ENCODE data around the gene MGAT3.

Gene MGAT3

DNA sequence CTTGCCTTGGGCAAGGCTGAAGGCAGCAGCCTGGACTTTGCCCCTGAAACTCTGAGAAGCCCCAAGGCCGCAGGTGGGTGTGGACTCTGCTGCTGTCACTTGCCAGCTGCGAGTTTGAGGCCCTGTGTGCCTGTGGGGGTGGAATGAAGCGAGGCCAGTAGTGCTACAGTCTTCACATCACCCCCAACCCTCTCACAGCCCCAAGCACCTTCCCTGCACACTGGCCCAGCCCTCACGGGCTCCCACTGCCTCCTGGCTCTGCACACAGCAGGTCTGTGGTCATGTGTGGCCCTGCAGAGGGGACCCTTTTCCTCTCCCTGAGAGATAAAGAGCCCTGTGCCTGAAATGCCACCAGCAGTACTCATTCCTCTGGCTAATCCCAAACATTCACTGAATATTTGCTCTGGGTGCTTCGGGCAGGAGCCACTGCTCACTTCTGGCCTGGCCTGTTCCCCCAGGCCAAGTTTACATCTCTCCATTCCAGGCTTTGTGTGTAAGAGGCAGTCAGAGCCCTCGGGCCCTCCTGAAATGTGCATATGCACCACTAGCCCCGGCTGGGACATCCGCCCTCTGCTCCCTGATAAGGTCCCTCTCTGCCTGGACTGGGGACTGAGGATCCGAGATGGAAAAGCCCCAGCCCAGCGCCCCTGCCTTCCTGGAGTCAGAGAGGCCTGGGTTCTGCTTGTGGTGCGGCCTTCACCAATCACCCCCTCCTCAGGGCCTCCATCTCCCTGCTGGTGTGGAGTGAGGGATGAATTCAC, 17.7 kb downstream of the MGAT3 start:
- DNase-seq: no peak
- POLR2A ChIA-PET: no interaction called here
- Histone ChIP-seq H3K4me3 (ENCODE audit: control insufficient read depth in 1 of 7, extremely low read depth in 1 of 7, insufficient read depth in 4 of 7, low read depth in 2 of 7, low read length in 6 of 7) (no peak overlapping the region), H3K27ac (ENCODE audit: insufficient read depth in 1 of 2, low read depth in 1 of 2, low read length in 2 of 2, poor library complexity in 1 of 2, severe bottlenecking in 2 of 2) (no peak overlapping the region), H3K4me1 (ENCODE audit: control extremely low read depth in 1 of 4, control insufficient read depth in 4 of 4, insufficient read depth in 4 of 4, low read length in 3 of 4) (peaks cover 1 to 58% (median 35%) of the 10 kb centered on the region in 4 experiments), H3K27me3 (replicated peaks in 2 of 5; ENCODE audit: control insufficient read depth in 4 of 5, insufficient read depth in 5 of 5, low read length in 4 of 5) (no peaks in the 10 kb centered on the region), H3K9me3 (ENCODE audit: control extremely low read depth in 1 of 5, control insufficient read depth in 4 of 5, insufficient read depth in 2 of 5, low read depth in 1 of 5, low read length in 4 of 5) (no peaks in the 10 kb centered on the region), H3K36me3 (ENCODE audit: control insufficient read depth in 4 of 4, insufficient read depth in 4 of 4, low read length in 3 of 4) (peaks cover 0 to 39% (median 0%) of the 10 kb centered on the region in 4 experiments)
- CTCF ChIA-PET: interaction anchor here (0.6 to 3.1 kb wide), 7 partner anchors 8 to 305 kb away, joined by 3 to 21 read pairs (median 3); no protein-coding TSS in a partner anchor
- 91% methylated on average over 7 of the region's 11 CpGs for WGBS (ENCODE audit: insufficient coverage)

- POLR2A ChIA-PET: no interaction called here
- CTCF ChIA-PET: interaction anchor here (0.6 to 3.1 kb wide), 7 partner anchors 15 to 305 kb away, joined by 3 to 21 read pairs (median 3); no protein-coding TSS in a partner anchor
These were observed 18.5 kb downstream of the MGAT3 start for GRCh38 chr22:39475337-39475736.

GRCh38 chr22:39475902-39476301, 19.1 kb downstream of the MGAT3 start:
- 96% methylated on average over 3 of the region's 3 CpGs for WGBS (ENCODE audit: insufficient coverage)
- Histone ChIP-seq H3K4me3 (ENCODE audit: control insufficient read depth in 1 of 7, extremely low read depth in 1 of 7, insufficient read depth in 4 of 7, low read depth in 2 of 7, low read length in 6 of 7) (no peak overlapping the region), H3K9me3 (ENCODE audit: control extremely low read depth in 1 of 5, control insufficient read depth in 4 of 5, insufficient read depth in 2 of 5, low read depth in 1 of 5, low read length in 4 of 5) (no peaks in the 10 kb centered on the region), H3K27ac (ENCODE audit: insufficient read depth in 1 of 2, low read depth in 1 of 2, low read length in 2 of 2, poor library complexity in 1 of 2, severe bottlenecking in 2 of 2) (no peak overlapping the region), H3K27me3 (replicated peaks in 2 of 5; ENCODE audit: control insufficient read depth in 4 of 5, insufficient read depth in 5 of 5, low read length in 4 of 5) (no peaks in the 10 kb centered on the region), H3K36me3 (ENCODE audit: control insufficient read depth in 4 of 4, insufficient read depth in 4 of 4, low read length in 3 of 4) (peaks cover 0 to 48% (median 0%) of the 10 kb centered on the region in 4 experiments), H3K4me1 (ENCODE audit: control extremely low read depth in 1 of 4, control insufficient read depth in 4 of 4, insufficient read depth in 4 of 4, low read length in 3 of 4) (peaks cover 1 to 44% (median 26%) of the 10 kb centered on the region in 4 experiments)
- no peak for DNase-seq
- ChIA-PET POLR2A (no interaction called here), CTCF (interaction anchor here (1.0 to 3.1 kb wide), 4 partner anchors 14 to 39 kb away, joined by 3 to 21 read pairs (median 4); no protein-coding TSS in a partner anchor)

More at GRCh38 chr22:39475337-39475736, 18.5 kb downstream of the MGAT3 start:
- Histone ChIP-seq H3K9me3 (ENCODE audit: control extremely low read depth in 1 of 5, control insufficient read depth in 4 of 5, insufficient read depth in 2 of 5, low read depth in 1 of 5, low read length in 4 of 5) (no peaks in the 10 kb centered on the region), H3K27ac (ENCODE audit: insufficient read depth in 1 of 2, low read depth in 1 of 2, low read length in 2 of 2, poor library complexity in 1 of 2, severe bottlenecking in 2 of 2) (no peak overlapping the region), H3K4me3 (ENCODE audit: control insufficient read depth in 1 of 7, extremely low read depth in 1 of 7, insufficient read depth in 4 of 7, low read depth in 2 of 7, low read length in 6 of 7) (no peak overlapping the region), H3K4me1 (ENCODE audit: control extremely low read depth in 1 of 4, control insufficient read depth in 4 of 4, insufficient read depth in 4 of 4, low read length in 3 of 4) (peaks cover 1 to 50% (median 29%) of the 10 kb centered on the region in 4 experiments), H3K36me3 (ENCODE audit: control insufficient read depth in 4 of 4, insufficient read depth in 4 of 4, low read length in 3 of 4) (peaks cover 0 to 43% (median 0%) of the 10 kb centered on the region in 4 experiments), H3K27me3 (replicated peaks in 2 of 5; ENCODE audit: control insufficient read depth in 4 of 5, insufficient read depth in 5 of 5, low read length in 4 of 5) (no peaks in the 10 kb centered on the region)
- DNase-seq: no peak
- WGBS (ENCODE audit: insufficient coverage): 98% methylated on average over 7 of the region's 9 CpGs

- POLR2A ChIA-PET: no interaction called here
- H3K4me3 ChIP-seq (ENCODE audit: control insufficient read depth in 1 of 7, extremely low read depth in 1 of 7, insufficient read depth in 4 of 7, low read depth in 2 of 7, low read length in 6 of 7): no peak overlapping the region
- no peak overlapping the region for H3K27ac ChIP-seq (ENCODE audit: insufficient read depth in 1 of 2, low read depth in 1 of 2, low read length in 2 of 2, poor library complexity in 1 of 2, severe bottlenecking in 2 of 2)
- H3K9me3 ChIP-seq (ENCODE audit: control extremely low read depth in 1 of 5, control insufficient read depth in 4 of 5, insufficient read depth in 2 of 5, low read depth in 1 of 5, low read length in 4 of 5): no peaks in the 10 kb centered on the region
- H3K27me3 ChIP-seq (replicated peaks in 2 of 5; ENCODE audit: control insufficient read depth in 4 of 5, insufficient read depth in 5 of 5, low read length in 4 of 5): no peaks in the 10 kb centered on the region
- no peak for DNase-seq
- CTCF ChIA-PET: interaction anchor here (1.2 to 3.1 kb wide), 2 partner anchors 17 to 40 kb away, joined by 3 to 21 read pairs; no protein-coding TSS in a partner anchor
- 95% methylated on average over 10 of the region's 13 CpGs for WGBS (ENCODE audit: insufficient coverage)
- H3K4me1 ChIP-seq (ENCODE audit: control extremely low read depth in 1 of 4, control insufficient read depth in 4 of 4, insufficient read depth in 4 of 4, low read length in 3 of 4): peaks cover under 1 to 37% (median 20%) of the 10 kb centered on the region in 4 experiments
- H3K36me3 ChIP-seq (ENCODE audit: control insufficient read depth in 4 of 4, insufficient read depth in 4 of 4, low read length in 3 of 4): peaks cover 0 to 56% (median 0%) of the 10 kb centered on the region in 4 experiments
These were observed 19.9 kb downstream of the MGAT3 start for GRCh38 chr22:39476664-39477063.

GRCh38 chr22:39477542-39477941, 20.7 kb downstream of the MGAT3 start:
- 94% methylated on average over 9 of the region's 9 CpGs for WGBS (ENCODE audit: insufficient coverage)
- Histone ChIP-seq H3K27me3 (replicated peaks in 2 of 5; ENCODE audit: control insufficient read depth in 4 of 5, insufficient read depth in 5 of 5, low read length in 4 of 5) (no peaks in the 10 kb centered on the region), H3K9me3 (ENCODE audit: control extremely low read depth in 1 of 5, control insufficient read depth in 4 of 5, insufficient read depth in 2 of 5, low read depth in 1 of 5, low read length in 4 of 5) (no peaks in the 10 kb centered on the region), H3K27ac (ENCODE audit: insufficient read depth in 1 of 2, low read depth in 1 of 2, low read length in 2 of 2, poor library complexity in 1 of 2, severe bottlenecking in 2 of 2) (no peak overlapping the region), H3K36me3 (ENCODE audit: control insufficient read depth in 4 of 4, insufficient read depth in 4 of 4, low read length in 3 of 4) (peaks cover 0 to 58% (median 0%) of the 10 kb centered on the region in 4 experiments), H3K4me1 (ENCODE audit: control extremely low read depth in 1 of 4, control insufficient read depth in 4 of 4, insufficient read depth in 4 of 4, low read length in 3 of 4) (peaks cover 0 to 28% (median 11%) of the 10 kb centered on the region in 4 experiments), H3K4me3 (ENCODE audit: control insufficient read depth in 1 of 7, extremely low read depth in 1 of 7, insufficient read depth in 4 of 7, low read depth in 2 of 7, low read length in 6 of 7) (no peak overlapping the region)
- no peak for DNase-seq
- ChIA-PET POLR2A (no interaction called here), CTCF (interaction anchor here (1.2 to 3.1 kb wide), 4 partner anchors 16 to 39 kb away, joined by 3 to 21 read pairs (median 5); no protein-coding TSS in a partner anchor)

- H3K27ac ChIP-seq (ENCODE audit: insufficient read depth in 1 of 2, low read depth in 1 of 2, low read length in 2 of 2, poor library complexity in 1 of 2, severe bottlenecking in 2 of 2): no peak overlapping the region
- CTCF ChIA-PET: interaction anchor here (1.0 to 1.9 kb wide), 6 partner anchors 9 to 38 kb away, joined by 3 to 7 read pairs (median 3); no protein-coding TSS in a partner anchor
- WGBS (ENCODE audit: insufficient coverage): 99% methylated on average over 8 of the region's 9 CpGs
- H3K9me3 ChIP-seq (ENCODE audit: control extremely low read depth in 1 of 5, control insufficient read depth in 4 of 5, insufficient read depth in 2 of 5, low read depth in 1 of 5, low read length in 4 of 5): no peaks in the 10 kb centered on the region
- peaks cover 0 to 59% (median 0%) of the 10 kb centered on the region in 4 experiments for H3K36me3 ChIP-seq (ENCODE audit: control insufficient read depth in 4 of 4, insufficient read depth in 4 of 4, low read length in 3 of 4)
- peaks cover 0 to 19% (median 2%) of the 10 kb centered on the region in 4 experiments for H3K4me1 ChIP-seq (ENCODE audit: control extremely low read depth in 1 of 4, control insufficient read depth in 4 of 4, insufficient read depth in 4 of 4, low read length in 3 of 4)
- peak in 1 of 3 donors; percentile 24 for DNase-seq
- POLR2A ChIA-PET: interaction anchor here (0.7 kb wide), 1 partner anchor 31 kb away, joined by 3 read pairs; no protein-coding TSS in a partner anchor
- no peak overlapping the region for H3K4me3 ChIP-seq (ENCODE audit: control insufficient read depth in 1 of 7, extremely low read depth in 1 of 7, insufficient read depth in 4 of 7, low read depth in 2 of 7, low read length in 6 of 7)
- no peaks in the 10 kb centered on the region for H3K27me3 ChIP-seq (replicated peaks in 2 of 5; ENCODE audit: control insufficient read depth in 4 of 5, insufficient read depth in 5 of 5, low read length in 4 of 5)
These were observed 21.6 kb downstream of the MGAT3 start for GRCh38 chr22:39478441-39478850.

- CTCF ChIA-PET: interaction anchor here (1.0 to 1.9 kb wide), 7 partner anchors 10 to 37 kb away, joined by 3 to 7 read pairs (median 4); no protein-coding TSS in a partner anchor
- Histone ChIP-seq H3K36me3 (ENCODE audit: control insufficient read depth in 4 of 4, insufficient read depth in 4 of 4, low read length in 3 of 4) (peaks cover 0 to 59% (median 0%) of the 10 kb centered on the region in 4 experiments), H3K27me3 (replicated peaks in 2 of 5; ENCODE audit: control insufficient read depth in 4 of 5, insufficient read depth in 5 of 5, low read length in 4 of 5) (no peaks in the 10 kb centered on the region), H3K4me3 (ENCODE audit: control insufficient read depth in 1 of 7, extremely low read depth in 1 of 7, insufficient read depth in 4 of 7, low read depth in 2 of 7, low read length in 6 of 7) (no peak overlapping the region), H3K9me3 (ENCODE audit: control extremely low read depth in 1 of 5, control insufficient read depth in 4 of 5, insufficient read depth in 2 of 5, low read depth in 1 of 5, low read length in 4 of 5) (no peaks in the 10 kb centered on the region), H3K27ac (ENCODE audit: insufficient read depth in 1 of 2, low read depth in 1 of 2, low read length in 2 of 2, poor library complexity in 1 of 2, severe bottlenecking in 2 of 2) (no peak overlapping the region), H3K4me1 (ENCODE audit: control extremely low read depth in 1 of 4, control insufficient read depth in 4 of 4, insufficient read depth in 4 of 4, low read length in 3 of 4) (peaks cover 0 to 12% (median 2%) of the 10 kb centered on the region in 4 experiments)
- no peak for DNase-seq
- POLR2A ChIA-PET: no interaction called here
- 88% methylated on average over 3 of the region's 3 CpGs for WGBS (ENCODE audit: insufficient coverage)
These were observed 22.4 kb downstream of the MGAT3 start for GRCh38 chr22:39479254-39479653.
